MM.1S (cell line): Measurements from ENCODE around the gene ASXL1.

ENCODE experiments used
- DNase-seq: peaks from one replicate; pipeline ENCODE4 v3.0.0-alpha.2; 2015
- H2AFZ ChIP-seq: fragments of 300-600 bp; sonication (generic); 2 replicates; pipeline ENCODE4 v1.6.0; 2016; ENCODE audit warnings: antibody characterized with exemption, low read length
- H3F3A ChIP-seq: fragments of 300-600 bp; sonication (generic); 2 replicates; pipeline ENCODE4 v1.6.1; 2016; ENCODE audit warnings: mild to moderate bottlenecking, antibody characterized with exemption, low read length, moderate library complexity, mixed read lengths; ENCODE audit not compliant: insufficient read depth
- H3K27ac ChIP-seq: fragments of 300-600 bp; sonication (generic); 2 replicates; pipeline ENCODE4 v1.5.1; 2016; ENCODE audit warnings: mild to moderate bottlenecking, low read length
- H3K27me3 ChIP-seq: fragments of 300-600 bp; sonication (generic); replicated peaks from 2 replicates; pipeline ENCODE4 v1.6.0; 2016; ENCODE audit warnings: low read length; ENCODE audit not compliant: insufficient read depth
- H3K36me3 ChIP-seq: fragments of 300-600 bp; sonication (generic); replicated peaks from 2 replicates; pipeline ENCODE4 v1.6.1; 2016; ENCODE audit warnings: mild to moderate bottlenecking, low read length, mixed read lengths; ENCODE audit not compliant: insufficient read depth
- H3K4me1 ChIP-seq: fragments of 300-600 bp; sonication (generic); 2 replicates; pipeline ENCODE4 v1.6.1; 2016; ENCODE audit warnings: low read length, mixed read lengths
- H3K4me2 ChIP-seq: fragments of 300-600 bp; sonication (generic); 2 replicates; pipeline ENCODE4 v1.6.0; 2016; ENCODE audit warnings: low read depth, low read length
- H3K4me3 ChIP-seq: fragments of 300-600 bp; sonication (generic); 2 replicates; pipeline ENCODE4 v1.5.1; 2016; ENCODE audit warnings: low read length, mixed read lengths
- H3K79me2 ChIP-seq: fragments of 300-600 bp; sonication (generic); 2 replicates; pipeline ENCODE4 v1.6.1; 2016; ENCODE audit warnings: mixed run types, low read length, mixed read lengths
- H3K9ac ChIP-seq: fragments of 300-600 bp; sonication (generic); 2 replicates; pipeline ENCODE4 v1.6.1; 2016; ENCODE audit warnings: low read length, mixed read lengths
- H3K9me2 ChIP-seq: fragments of 300-600 bp; sonication (generic); replicated peaks from 2 replicates; pipeline ENCODE4 v1.6.1; 2016; ENCODE audit warnings: mild to moderate bottlenecking, low read length, mixed read lengths; ENCODE audit not compliant: insufficient read depth
- H3K9me3 ChIP-seq: fragments of 300-600 bp; sonication (generic); replicated peaks from 2 replicates; pipeline ENCODE4 v1.6.1; 2016; ENCODE audit warnings: mild to moderate bottlenecking, low read length, mixed read lengths; ENCODE audit not compliant: insufficient read depth
- H4K20me1 ChIP-seq: fragments of 300-600 bp; sonication (generic); 2 replicates; pipeline ENCODE4 v1.6.1; 2016; ENCODE audit warnings: mild to moderate bottlenecking, low read length, moderate library complexity, mixed read lengths; ENCODE audit not compliant: insufficient read depth
- EZH2 ChIP-seq: fragments of 300-600 bp; sonication (generic); optimal IDR thresholded peaks from 2 replicates; pipeline ENCODE3; 2017; ENCODE audit warnings: low read depth, mild to moderate bottlenecking, antibody characterized with exemption, low read length, mixed read lengths
- EZH2phosphoT487 ChIP-seq: fragments of 300-600 bp; sonication (generic); IDR thresholded peaks from 2 replicates; pipeline ENCODE4 v1.6.1; 2018; ENCODE audit warnings: antibody characterized with exemption, low read length
- TF ChIP-seq, protein P1 (sequence below): fragments of 300-600 bp; sonication (generic); IDR thresholded peaks from 2 replicates; pipeline ENCODE4 v1.5.1; 2016; ENCODE audit warnings: antibody characterized with exemption, low read length, mixed read lengths

Gene ASXL1

DNA sequence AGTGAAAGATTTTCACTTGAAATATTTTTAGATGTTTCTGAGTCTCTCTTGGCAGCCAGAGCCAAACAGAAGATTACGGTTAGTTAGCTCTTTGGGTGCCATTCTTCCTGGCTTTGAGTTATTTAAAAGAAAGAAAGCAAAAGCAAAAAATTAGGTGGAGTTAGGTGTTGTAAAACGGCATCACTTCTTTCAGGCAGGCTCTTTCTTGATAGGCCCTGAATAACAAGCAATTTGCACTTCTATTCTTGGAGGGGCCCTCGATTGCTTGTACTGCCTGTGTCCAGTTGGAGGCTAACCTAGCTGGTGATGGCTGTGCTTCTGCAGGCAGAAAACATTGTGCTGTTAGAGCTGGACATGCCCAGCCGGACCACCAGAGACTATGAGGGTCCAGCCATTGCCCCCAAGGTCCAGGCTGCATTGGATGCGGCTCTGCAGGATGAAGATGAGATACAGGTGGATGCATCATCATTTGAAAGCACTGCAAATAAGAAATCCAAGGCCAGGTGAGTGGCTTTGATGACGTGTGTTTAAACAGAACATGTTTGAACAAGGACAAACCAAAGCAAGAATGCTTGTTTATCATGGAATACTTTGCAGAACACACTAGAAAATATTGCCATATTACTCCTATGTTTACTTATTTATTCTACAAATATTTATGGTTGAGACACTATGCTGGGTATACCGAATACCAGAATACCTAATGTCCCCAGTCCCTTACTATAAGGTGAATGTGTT lies 28.1 kb upstream of the ASXL1 start:
- DNase-seq: no peak
- Histone ChIP-seq H3K27ac (no peak overlapping the region), H3K4me2 (no peak overlapping the region), H3K27me3 (no peaks in the 10 kb centered on the region), H3F3A (peaks cover 7% of the 10 kb centered on the region), H3K4me1 (peaks cover 30% of the 10 kb centered on the region), H3K4me3 (no peak overlapping the region), H3K9me2 (no peaks in the 10 kb centered on the region), H2AFZ (no peak overlapping the region), H4K20me1 (no peaks in the 10 kb centered on the region), H3K9ac (no peak overlapping the region), H3K79me2 (no peaks in the 10 kb centered on the region), H3K36me3 (no peaks in the 10 kb centered on the region; the same call in 1 of the 2 replicates), H3K9me3 (no peaks in the 10 kb centered on the region)
- no peak for TF ChIP-seq EZH2phosphoT487
- TF ChIP-seq, protein P1, sequence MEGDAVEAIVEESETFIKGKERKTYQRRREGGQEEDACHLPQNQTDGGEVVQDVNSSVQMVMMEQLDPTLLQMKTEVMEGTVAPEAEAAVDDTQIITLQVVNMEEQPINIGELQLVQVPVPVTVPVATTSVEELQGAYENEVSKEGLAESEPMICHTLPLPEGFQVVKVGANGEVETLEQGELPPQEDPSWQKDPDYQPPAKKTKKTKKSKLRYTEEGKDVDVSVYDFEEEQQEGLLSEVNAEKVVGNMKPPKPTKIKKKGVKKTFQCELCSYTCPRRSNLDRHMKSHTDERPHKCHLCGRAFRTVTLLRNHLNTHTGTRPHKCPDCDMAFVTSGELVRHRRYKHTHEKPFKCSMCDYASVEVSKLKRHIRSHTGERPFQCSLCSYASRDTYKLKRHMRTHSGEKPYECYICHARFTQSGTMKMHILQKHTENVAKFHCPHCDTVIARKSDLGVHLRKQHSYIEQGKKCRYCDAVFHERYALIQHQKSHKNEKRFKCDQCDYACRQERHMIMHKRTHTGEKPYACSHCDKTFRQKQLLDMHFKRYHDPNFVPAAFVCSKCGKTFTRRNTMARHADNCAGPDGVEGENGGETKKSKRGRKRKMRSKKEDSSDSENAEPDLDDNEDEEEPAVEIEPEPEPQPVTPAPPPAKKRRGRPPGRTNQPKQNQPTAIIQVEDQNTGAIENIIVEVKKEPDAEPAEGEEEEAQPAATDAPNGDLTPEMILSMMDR: no peak

- Histone ChIP-seq H2AFZ (no peak overlapping the region), H3K27me3 (no peaks in the 10 kb centered on the region), H3K36me3 (no peaks in the 10 kb centered on the region; the same call in 1 of the 2 replicates), H3K9ac (no peak overlapping the region), H3F3A (peaks cover 7% of the 10 kb centered on the region), H3K4me3 (no peak overlapping the region), H4K20me1 (no peaks in the 10 kb centered on the region), H3K4me2 (no peak overlapping the region), H3K9me3 (no peaks in the 10 kb centered on the region), H3K9me2 (no peaks in the 10 kb centered on the region), H3K4me1 (peaks cover 30% of the 10 kb centered on the region), H3K27ac (no peak overlapping the region), H3K79me2 (no peaks in the 10 kb centered on the region)
- DNase-seq: no peak
- TF ChIP-seq, protein P1: no peak
- TF ChIP-seq EZH2phosphoT487: no peak
- no peak for TF ChIP-seq EZH2
Observed at GRCh38 chr20:32330555-32330897, 27.6 kb upstream of the ASXL1 start.

DNA sequence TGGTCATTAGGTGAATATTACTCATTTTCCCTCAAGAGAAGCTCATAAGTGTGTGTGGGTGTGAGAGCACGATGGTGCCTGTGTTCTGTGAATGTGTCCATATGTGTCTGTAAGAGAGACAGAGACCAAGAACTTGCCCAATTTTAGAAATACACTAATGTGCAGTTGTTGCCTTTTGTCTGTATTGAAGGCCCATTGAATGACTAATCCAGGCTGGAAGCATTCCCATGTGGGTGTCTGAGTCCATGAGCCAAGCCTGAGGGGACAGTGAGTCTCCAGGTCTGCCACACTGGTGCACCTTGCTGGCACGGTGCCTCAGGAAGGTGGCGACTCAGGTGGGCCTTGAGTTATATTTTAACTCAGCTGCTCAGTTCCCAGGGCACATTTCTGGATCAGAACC lies 25.5 kb upstream of the ASXL1 start:
- DNase-seq: no peak
- Histone ChIP-seq H3K4me3 (no peak overlapping the region), H3K79me2 (no peaks in the 10 kb centered on the region), H2AFZ (peak overlapping the region; percentile 33), H3K27ac (peak overlapping the region; percentile 76; the same call in 1 of the 2 replicates), H3K4me2 (peak overlapping the region; percentile 49), H4K20me1 (no peaks in the 10 kb centered on the region), H3K9me2 (no peaks in the 10 kb centered on the region), H3K36me3 (no peaks in the 10 kb centered on the region; the same call in 1 of the 2 replicates), H3K4me1 (peaks cover 30% of the 10 kb centered on the region), H3K27me3 (no peaks in the 10 kb centered on the region), H3K9me3 (no peaks in the 10 kb centered on the region), H3F3A (peaks cover 7% of the 10 kb centered on the region), H3K9ac (peak overlapping the region; percentile 22; the same call in 1 of the 2 replicates)
- TF ChIP-seq, protein P1: no peak
- TF ChIP-seq EZH2phosphoT487 (no peak), EZH2 (no peak)
